ENCODE results near the gene SLC27A5. TPM values are rescaled to one million over a fixed set of nuclear protein-coding genes. Genes with fewer than 3 reads are reported as not detected.

SLC27A5 gene
- total and polyA plus RNA-seq, 2 of the 13 experiments (the other 11 are each of a cell fraction or from before 2014, with no cell fraction given) = 30.3 to 40.2 TPM

- no peak for TF ChIP-seq REST (IDR thresholded peaks at IDR 0.05; ENCODE audit: borderline replicate concordance in 1 of 2, low read depth in 1 of 2, low read length in 2 of 2)
- peak; percentile 64; the same call in 1 of the 2 replicates for TF ChIP-seq ZNF687 (CRISPR knock-in tag; IDR thresholded peaks at IDR 0.05)
- TF ChIP-seq ZSCAN22 (CRISPR knock-in tag; IDR thresholded peaks at IDR 0.05) = no peak
- TF ChIP-seq DZIP1 (CRISPR knock-in tag; IDR thresholded peaks at IDR 0.05) = peak; percentile 91
- peak; percentile 72; the same call in 1 of the 2 replicates for TF ChIP-seq ZFP41 (CRISPR knock-in tag; IDR thresholded peaks at IDR 0.05; ENCODE audit: borderline replicate concordance)
- peak; percentile 82 for TF ChIP-seq RFXAP (CRISPR knock-in tag; IDR thresholded peaks at IDR 0.05; ENCODE audit: borderline replicate concordance)
- TF ChIP-seq TBX2 (CRISPR knock-in tag; IDR thresholded peaks at IDR 0.05; ENCODE audit: borderline replicate concordance) = peak; percentile 71; the same call in 1 of the 2 replicates
- no peak for TF ChIP-seq CHD2 (IDR thresholded peaks at IDR 0.05; ENCODE audit: low read depth, low read length)
- no peak for TF ChIP-seq EEA1 (CRISPR knock-in tag; IDR thresholded peaks at IDR 0.05; ENCODE audit: borderline replicate concordance)
- peak; percentile 21; the same call in 1 of the 2 replicates for TF ChIP-seq TARDBP (CRISPR knock-in tag; IDR thresholded peaks at IDR 0.05)
- no peak; the same call in 1 of the 2 replicates for TF ChIP-seq ZNF101 (CRISPR knock-in tag; IDR thresholded peaks at IDR 0.05; ENCODE audit: borderline replicate concordance, low read depth)
- no peak; the same call in 1 of the 2 replicates for TF ChIP-seq ZNF414 (CRISPR knock-in tag; IDR thresholded peaks at IDR 0.05)
- TF ChIP-seq SIN3A (IDR thresholded peaks at IDR 0.05; ENCODE audit: borderline replicate concordance, low read depth, low read length) = 0 out of 2 replicates have a peak, but pooled peaks have one; percentile 2
- TF ChIP-seq ETS1 (CRISPR knock-in tag; IDR thresholded peaks at IDR 0.05) = no peak
- TF ChIP-seq SP2 (CRISPR knock-in tag; IDR thresholded peaks at IDR 0.05) = no peak
- TF ChIP-seq DMAP1 (CRISPR knock-in tag; IDR thresholded peaks at IDR 0.05) = peak; percentile 53; the same call in 1 of the 2 replicates
These were observed 47.0 kb upstream of the SLC27A5 start (continued) for GRCh38 chr19:58558623-58559274.

Data from HepG2 (cell line).